HepG2 (cell line): ENCODE measurements around the gene CALML5.

Experiments
- CTCF ChIP-seq: sonication (generic); formaldehyde crosslinking; IDR thresholded peaks from 2 replicates; pipeline ENCODE4 v1.5.0; 2020; ENCODE audit warnings: mild to moderate bottlenecking, missing genetic modification reagents, moderate library complexity
- NFE2L1 ChIP-seq: sonication (generic); formaldehyde crosslinking; IDR thresholded peaks from 2 replicates; pipeline ENCODE4 v1.4.0; 2020; ENCODE audit warnings: missing genetic modification reagents, mild to moderate bottlenecking, borderline replicate concordance
- RNF2 ChIP-seq: fragments of 450-650 bp; conservative IDR thresholded peaks from 2 replicates; pipeline ENCODE4 v1.6.1; 2016; ENCODE audit warnings: low read depth

DNA sequence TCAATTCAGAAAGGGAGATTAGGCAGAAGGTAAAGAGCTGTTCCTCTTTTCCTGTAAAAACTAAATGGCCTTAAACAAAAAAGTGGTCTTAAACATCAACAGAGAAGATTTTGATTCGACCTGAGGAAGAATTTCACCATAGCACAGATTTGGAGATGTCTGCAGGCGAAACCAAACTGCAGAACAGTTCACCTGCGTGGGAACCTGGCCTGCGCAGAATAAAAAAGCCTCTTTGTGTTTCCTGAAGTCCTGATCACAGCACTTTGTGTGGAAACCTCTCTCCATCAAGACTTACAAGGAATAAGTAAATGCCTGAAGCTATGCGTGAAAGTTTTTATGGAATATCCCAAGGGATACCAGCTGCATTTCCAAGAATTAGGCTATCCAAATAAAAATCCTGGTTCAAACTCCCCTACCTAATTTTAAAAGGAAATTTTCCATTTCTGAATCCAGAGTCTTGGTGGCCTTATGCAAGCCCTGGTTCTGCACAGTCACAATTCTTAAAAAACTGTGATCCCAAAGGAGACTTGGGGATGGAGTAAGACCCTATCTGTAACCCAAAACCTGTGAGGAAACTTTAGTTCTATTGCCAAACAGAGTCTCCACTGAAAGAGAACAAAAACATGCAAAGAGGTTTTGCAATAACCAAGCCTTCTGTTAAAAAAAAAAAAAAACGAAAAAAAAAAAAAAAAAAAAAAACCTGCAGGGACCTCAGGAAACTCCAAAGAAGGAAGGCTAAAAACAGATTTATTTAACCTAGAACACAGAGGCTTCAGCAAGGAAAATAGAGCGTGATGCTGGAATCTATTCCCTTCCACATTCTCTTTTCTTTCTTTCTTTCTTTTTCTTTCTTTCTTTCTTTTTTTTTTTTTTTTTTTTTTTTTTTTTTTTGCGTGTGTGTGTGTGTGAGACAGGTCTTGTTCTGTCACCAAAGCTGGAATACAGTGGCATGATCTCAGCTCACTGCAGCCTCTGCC is 35.8 kb upstream of the CALML5 start:
- TF ChIP-seq RNF2 = no peak
- no peak for TF ChIP-seq CTCF (CRISPR knock-in tag)
- no peak for TF ChIP-seq NFE2L1 (CRISPR knock-in tag)
